Upper lobe of left lung (tissue), 6 donors: ENCODE data around the gene SETBP1. TPM values are rescaled to one million over a fixed set of nuclear protein-coding genes. Genes with fewer than 3 reads are reported as not detected.
A peak's percentile ranks its signal among the peaks of the same experiment; 100 is the strongest.

Experiments used
- ATAC-seq, 2 donors: fragments of 200-7000 bp; cut with Tn5 transposase; one replicate each; pipeline ENCODE4 v1.9.1; 2022; ENCODE audit warnings: mild to moderate bottlenecking in 2 of 2, moderate library complexity in 2 of 2; ENCODE audit not compliant: low FRiP score in 2 of 2
- DNase-seq, 2 donors: peaks; one replicate each; pipeline ENCODE4 v3.0.0-alpha.2; 2019 to 2020
- H3K27ac ChIP-seq, 4 donors: fragments of 200-600 bp; sonication (generic); one replicate each; pipeline ENCODE4 v1.5.1; 2016 to 2019
- H3K27me3 ChIP-seq, 4 donors: fragments of 200-600 bp; sonication (generic); one replicate each; pipeline ENCODE4 v1.5.1; 2017 to 2019
- H3K36me3 ChIP-seq, 4 donors: fragments of 200-600 bp; sonication (generic); one replicate each; pipeline ENCODE4 v1.5.1; 2016 to 2019
- H3K4me1 ChIP-seq, 4 donors: fragments of 200-600 bp; sonication (generic); one replicate each; pipeline ENCODE4 v1.5.1; 2018 to 2019
- H3K4me3 ChIP-seq, 4 donors: fragments of 200-600 bp; sonication (generic); one replicate each; pipeline ENCODE4 v1.5.1; 2017 to 2019; ENCODE audit warnings: mild to moderate bottlenecking in 2 of 4, moderate library complexity in 1 of 4
- H3K9me3 ChIP-seq, 4 donors: fragments of 200-600 bp; sonication (generic); one replicate each; pipeline ENCODE4 v1.5.1; 2018 to 2019
- EP300 ChIP-seq, 4 donors: sonication (generic); formaldehyde crosslinking; IDR thresholded peaks; one replicate each; pipeline ENCODE4 v1.5.1; 2017; ENCODE audit warnings: antibody characterized with exemption in 4 of 4, control low read depth in 2 of 4
- POLR2A ChIP-seq, 4 donors: fragments of 450-650 bp; IDR thresholded peaks; one replicate each; pipeline ENCODE4 v1.5.1; 2016 to 2017; ENCODE audit warnings: antibody characterized with exemption in 4 of 4, mild to moderate bottlenecking in 2 of 4
- POLR2AphosphoS5 ChIP-seq, 2 donors: sonication (generic); formaldehyde crosslinking; IDR thresholded peaks; one replicate each; pipeline ENCODE4 v1.5.1; 2017; ENCODE audit warnings: antibody characterized with exemption in 2 of 2
- WGBS, 2 donors: methylation state at CpG; one replicate each; pipeline ENCODE4 v1.1.5; 2017 to 2018; 5-methylcytosine and 5-hydroxymethylcytosine counted together
- total RNA-seq, 6 donors: library from RNA; depleted of rRNA in 4 of 6; stranded (reverse); fragments of >200 nt in 4 of 6; gene quantifications; one replicate each; pipeline versions ENCODE4 v1.1.0 to v1.2.1, GENCODE V29; 2016 to 2021
- TF ChIP-seq, protein P1 (sequence below), 6 experiments: fragments of 450-650 bp in 4 of 6; fragments of 200-600 bp in 2 of 6; sonication (generic) in 2 of 6; IDR thresholded peaks; one replicate each; pipeline ENCODE4 v1.5.1; 2016 to 2019; ENCODE audit warnings: antibody characterized with exemption in 6 of 6
- donor health status: DM: no; HTN: no; CAD: no; lungs with moderate emphysema.
- donor health status: DM: no; HTN: yes; CAD: no; lungs with severe emphysema.

The SETBP1 gene
- total RNA-seq, 6 donors from 2014 or later, result 11.7 to 38.8 (median 16.6) TPM

DNA sequence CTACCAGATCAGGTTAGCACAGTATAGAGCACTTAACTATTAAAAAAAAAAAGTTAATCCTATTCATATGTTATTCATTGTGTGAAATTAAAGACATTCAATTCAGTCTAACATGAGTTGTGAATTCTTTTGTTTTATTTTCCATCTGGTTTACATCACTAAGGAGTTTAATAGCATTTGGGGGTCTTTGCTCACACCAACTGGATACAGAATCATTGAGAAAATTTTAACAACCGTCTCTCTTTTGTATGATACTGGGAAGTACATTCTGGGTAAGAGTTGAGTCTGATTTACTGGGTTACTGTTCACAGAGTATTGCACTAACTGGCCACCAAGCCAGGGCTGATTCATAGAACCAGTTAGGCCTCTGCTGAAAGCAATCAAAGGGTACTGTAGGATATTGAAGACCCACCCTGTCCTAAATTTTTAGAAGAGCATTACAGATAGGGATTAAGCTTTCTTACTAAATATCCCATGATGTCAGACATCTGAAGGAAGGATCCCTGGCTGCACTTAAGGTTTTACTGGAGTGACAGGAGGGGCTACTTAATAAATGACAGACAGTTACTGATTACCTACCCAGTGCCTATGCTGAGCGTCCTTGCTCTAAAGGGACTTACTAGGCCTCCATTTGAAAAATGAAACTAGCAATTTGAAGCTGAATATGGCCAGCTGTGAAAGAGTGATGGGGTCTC, 387.9 kb downstream of the SETBP1 start:
- Histone ChIP-seq H3K9me3 (no peaks in the 10 kb centered on the region), H3K36me3 (peaks cover 0 to 6% (median 3%) of the 10 kb centered on the region in 4 donors), H3K27me3 (no peaks in the 10 kb centered on the region), H3K27ac (no peak overlapping the region), H3K4me1 (peaks cover 0 to 8% (median 3%) of the 10 kb centered on the region in 4 donors), H3K4me3 (no peak overlapping the region)
- TF ChIP-seq EP300 (IDR thresholded peaks at IDR 0.05) (no peak), POLR2AphosphoS5 (IDR thresholded peaks at IDR 0.05) (no peak), POLR2A (IDR thresholded peaks at IDR 0.05) (no peak)
- TF ChIP-seq, protein P1, sequence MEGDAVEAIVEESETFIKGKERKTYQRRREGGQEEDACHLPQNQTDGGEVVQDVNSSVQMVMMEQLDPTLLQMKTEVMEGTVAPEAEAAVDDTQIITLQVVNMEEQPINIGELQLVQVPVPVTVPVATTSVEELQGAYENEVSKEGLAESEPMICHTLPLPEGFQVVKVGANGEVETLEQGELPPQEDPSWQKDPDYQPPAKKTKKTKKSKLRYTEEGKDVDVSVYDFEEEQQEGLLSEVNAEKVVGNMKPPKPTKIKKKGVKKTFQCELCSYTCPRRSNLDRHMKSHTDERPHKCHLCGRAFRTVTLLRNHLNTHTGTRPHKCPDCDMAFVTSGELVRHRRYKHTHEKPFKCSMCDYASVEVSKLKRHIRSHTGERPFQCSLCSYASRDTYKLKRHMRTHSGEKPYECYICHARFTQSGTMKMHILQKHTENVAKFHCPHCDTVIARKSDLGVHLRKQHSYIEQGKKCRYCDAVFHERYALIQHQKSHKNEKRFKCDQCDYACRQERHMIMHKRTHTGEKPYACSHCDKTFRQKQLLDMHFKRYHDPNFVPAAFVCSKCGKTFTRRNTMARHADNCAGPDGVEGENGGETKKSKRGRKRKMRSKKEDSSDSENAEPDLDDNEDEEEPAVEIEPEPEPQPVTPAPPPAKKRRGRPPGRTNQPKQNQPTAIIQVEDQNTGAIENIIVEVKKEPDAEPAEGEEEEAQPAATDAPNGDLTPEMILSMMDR (IDR thresholded peaks at IDR 0.05), result no peak
- DNase-seq (no peak), ATAC-seq (no peak)
- 93 to 100% methylated on average over 2 of the region's 2 CpGs for WGBS, 2 donors

DNA sequence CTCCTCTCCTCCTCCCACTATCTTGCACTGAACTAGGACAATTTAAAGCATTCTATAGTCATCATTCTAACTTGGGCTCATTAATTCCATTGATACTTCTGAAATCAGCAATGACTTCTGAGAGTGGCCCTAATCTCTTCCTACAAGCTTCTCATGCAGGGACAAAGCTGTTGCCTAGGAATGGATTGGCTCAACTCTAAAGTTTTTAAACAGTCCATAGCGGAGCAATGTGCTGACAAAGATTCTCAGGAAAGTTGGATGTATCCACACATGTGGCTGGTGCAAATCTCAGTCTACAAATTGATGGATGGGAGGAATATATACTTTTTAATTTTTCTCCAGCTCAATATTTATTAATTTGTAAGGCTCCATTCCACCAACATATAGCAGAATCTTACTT, 388.9 kb downstream of the SETBP1 start:
- no peak for TF ChIP-seq POLR2A (IDR thresholded peaks at IDR 0.05)
- TF ChIP-seq, protein P1 (IDR thresholded peaks at IDR 0.05), result no peak
- TF ChIP-seq POLR2AphosphoS5 (IDR thresholded peaks at IDR 0.05), result no peak
- TF ChIP-seq EP300 (IDR thresholded peaks at IDR 0.05), result no peak
- 82 to 91% methylated on average over 1 of the region's 1 CpG for WGBS, 2 donors
- no peaks in the 10 kb centered on the region for H3K9me3 ChIP-seq
- ATAC-seq, result no peak
- no peak for DNase-seq
- H3K4me3 ChIP-seq, result no peak overlapping the region
- H3K27ac ChIP-seq, result no peak overlapping the region
- no peaks in the 10 kb centered on the region for H3K36me3 ChIP-seq
- H3K27me3 ChIP-seq, result no peaks in the 10 kb centered on the region
- peaks cover 0 to 8% (median 3%) of the 10 kb centered on the region in 4 donors for H3K4me1 ChIP-seq

DNA sequence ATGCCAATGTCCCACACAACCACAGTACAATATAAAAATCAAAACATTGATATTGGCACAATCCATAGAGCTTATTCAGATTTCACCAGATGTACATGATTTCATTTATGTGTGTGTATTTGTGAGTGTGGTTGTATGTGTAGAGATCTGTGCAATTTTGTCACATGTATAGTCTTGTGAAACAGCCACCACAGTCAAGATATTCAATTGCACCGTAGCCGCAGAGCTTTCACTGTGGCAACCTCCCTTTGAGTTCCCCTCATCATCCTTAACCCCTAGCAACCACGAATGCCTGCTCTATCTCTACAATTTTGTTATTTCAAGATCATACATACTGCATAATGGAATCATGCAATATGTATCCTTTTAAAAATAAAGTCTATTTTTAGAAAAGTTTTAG, 391.3 kb downstream of the SETBP1 start:
- no peak for TF ChIP-seq POLR2A (IDR thresholded peaks at IDR 0.05)
- TF ChIP-seq EP300 (IDR thresholded peaks at IDR 0.05), result no peak
- TF ChIP-seq, protein P1 (IDR thresholded peaks at IDR 0.05), result no peak
- no peak for TF ChIP-seq POLR2AphosphoS5 (IDR thresholded peaks at IDR 0.05)
- Histone ChIP-seq H3K4me3 (no peak overlapping the region), H3K27me3 (no peaks in the 10 kb centered on the region), H3K9me3 (no peaks in the 10 kb centered on the region), H3K4me1 (peaks cover 0 to 2% (median 0%) of the 10 kb centered on the region in 4 donors), H3K27ac (no peak overlapping the region), H3K36me3 (no peaks in the 10 kb centered on the region)
- 60 to 61% methylated on average over 3 of the region's 3 CpGs for WGBS, 2 donors
- DNase-seq, result no peak
- peak in 1 of 2 donors; percentile 24 for ATAC-seq

DNA sequence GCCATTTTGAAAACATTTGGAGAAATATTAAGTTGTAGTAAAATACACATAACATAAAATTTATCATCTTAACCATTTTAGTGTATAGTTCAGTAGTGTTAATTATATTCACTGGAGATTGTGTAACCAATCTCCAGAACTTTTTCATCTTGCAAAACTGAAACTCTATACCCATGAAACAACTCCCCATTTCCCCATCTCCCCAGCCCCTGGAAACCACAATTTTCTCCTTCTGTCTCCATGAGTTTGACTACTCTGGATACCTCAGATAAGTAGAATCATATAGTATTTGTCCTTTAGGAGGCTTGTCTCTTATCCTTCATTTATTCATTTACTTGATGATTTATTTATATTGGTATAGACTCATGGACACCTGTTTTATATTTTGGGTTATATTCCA, 392.9 kb downstream of the SETBP1 start:
- DNase-seq, result no peak
- H3K27me3 ChIP-seq, result no peaks in the 10 kb centered on the region
- H3K4me3 ChIP-seq, result no peak overlapping the region
- no peak for TF ChIP-seq POLR2AphosphoS5 (IDR thresholded peaks at IDR 0.05)
- TF ChIP-seq, protein P1 (IDR thresholded peaks at IDR 0.05), result no peak
- TF ChIP-seq POLR2A (IDR thresholded peaks at IDR 0.05), result no peak
- no peak for TF ChIP-seq EP300 (IDR thresholded peaks at IDR 0.05)
- no peaks in the 10 kb centered on the region for H3K36me3 ChIP-seq
- no peaks in the 10 kb centered on the region for H3K9me3 ChIP-seq
- no peaks in the 10 kb centered on the region for H3K4me1 ChIP-seq
- H3K27ac ChIP-seq, result no peak overlapping the region
- ATAC-seq, result no peak
